ENCODE measurements around the gene LHX5.

Gene LHX5

GRCh38 chr12:113439301-113439597 is 32.4 kb downstream of the LHX5 start:
- DNase-seq = no peak

DNA sequence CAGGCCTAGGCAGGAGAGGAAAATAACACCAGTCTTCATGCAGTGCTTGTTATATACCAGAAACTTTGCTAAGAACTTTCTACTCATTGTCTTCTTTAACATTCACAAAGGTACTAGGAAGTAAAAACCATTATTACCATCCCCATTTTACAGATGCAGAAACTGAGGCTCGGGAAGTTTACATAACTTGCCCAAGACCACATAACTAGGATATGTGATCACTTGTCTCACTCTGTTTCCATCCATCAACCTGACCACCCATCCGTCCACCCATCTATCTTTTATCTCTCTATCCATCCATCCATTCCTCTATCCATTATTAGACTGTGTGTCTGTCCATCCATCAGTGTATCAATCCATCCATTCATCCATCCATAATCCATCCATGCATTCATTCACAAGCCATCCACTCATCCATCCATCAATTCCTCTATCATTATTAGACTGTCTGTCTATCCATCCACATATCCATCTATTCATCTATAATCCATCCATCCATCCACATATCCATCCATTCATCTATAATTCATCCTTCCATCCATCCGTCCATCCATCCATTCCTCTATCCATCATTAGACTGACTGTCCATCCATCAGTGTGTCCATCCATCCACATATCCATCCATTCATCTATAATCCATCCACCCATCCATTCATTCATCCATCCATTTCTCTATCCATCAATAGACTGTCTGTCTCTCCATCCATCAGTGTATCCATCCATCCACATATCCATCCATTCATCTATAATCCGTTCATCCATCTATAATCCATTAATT is 33.0 kb downstream of the LHX5 start:
- DNase-seq = no peak

DNA sequence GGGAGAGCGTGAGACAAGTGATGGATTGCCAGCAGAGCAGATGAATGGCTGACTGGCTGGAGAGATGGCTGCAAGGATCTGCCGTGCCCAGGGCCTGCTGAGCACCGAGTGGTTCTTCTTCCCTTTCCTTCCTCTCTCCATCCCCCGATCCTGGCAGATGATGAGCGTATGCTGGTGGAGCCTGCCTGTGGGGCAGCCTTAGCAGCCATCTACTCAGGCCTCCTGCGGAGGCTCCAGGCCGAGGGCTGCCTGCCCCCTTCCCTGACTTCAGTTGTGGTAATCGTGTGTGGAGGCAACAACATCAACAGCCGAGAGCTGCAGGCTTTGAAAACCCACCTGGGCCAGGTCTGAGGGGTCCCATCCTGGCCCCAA is 34.0 kb downstream of the LHX5 start:
- no peak for DNase-seq

GRCh38 chr12:113436993-113437728 is 34.5 kb downstream of the LHX5 start:
- DNase-seq = no peak

- DNase-seq = no peak
These were observed 35.1 kb downstream of the LHX5 start for GRCh38 chr12:113436586-113436985.

GRCh38 chr12:113435367-113435766 is 36.3 kb downstream of the LHX5 start:
- DNase-seq = no peak

DNA sequence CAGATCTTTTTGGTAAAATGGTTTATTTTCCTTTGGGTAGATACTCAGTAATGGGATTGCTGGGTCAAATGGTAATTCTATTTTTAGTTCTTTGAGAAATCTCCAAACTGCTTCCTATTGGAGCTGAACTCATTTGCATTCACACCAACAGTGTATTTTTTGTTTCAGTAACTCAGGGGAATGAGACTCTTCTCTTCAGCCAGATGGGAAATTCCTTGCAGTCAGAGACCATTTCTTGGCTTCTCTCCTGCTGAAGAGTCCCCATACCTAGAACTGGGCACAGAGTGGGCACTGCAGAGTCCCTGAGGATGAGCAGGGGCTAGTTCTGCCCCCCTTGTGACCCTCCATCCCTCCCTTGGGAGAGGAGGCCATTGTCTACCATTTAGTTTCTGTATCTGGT is 38.7 kb downstream of the LHX5 start:
- DNase-seq = peak in 1 of 14 donors; percentile 34

- no peak for DNase-seq
These were observed 43.2 kb downstream of the LHX5 start for GRCh38 chr12:113428482-113428881.

DNA sequence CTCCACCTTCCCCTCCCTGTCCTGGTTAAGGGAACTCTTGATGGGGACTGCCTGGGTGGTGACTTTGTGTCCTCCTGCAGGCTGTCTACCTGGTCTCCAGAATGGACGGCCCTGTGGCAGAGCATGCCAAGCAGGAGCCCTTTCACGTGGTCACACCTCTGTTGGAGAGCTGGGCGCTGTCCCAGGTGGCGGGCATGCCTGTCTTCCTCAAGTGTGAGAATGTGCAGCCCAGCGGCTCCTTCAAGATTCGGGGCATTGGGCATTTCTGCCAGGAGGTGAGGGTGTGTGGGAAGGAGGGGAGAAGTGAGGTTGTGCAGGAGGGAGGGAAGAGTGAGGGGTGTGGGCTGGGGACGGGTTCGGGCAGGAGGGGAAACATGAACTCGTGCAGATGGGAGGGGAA is 43.8 kb downstream of the LHX5 start:
- DNase-seq = no peak

GRCh38 chr12:113425960-113426453 is 45.7 kb downstream of the LHX5 start:
- no peak for DNase-seq

DNA sequence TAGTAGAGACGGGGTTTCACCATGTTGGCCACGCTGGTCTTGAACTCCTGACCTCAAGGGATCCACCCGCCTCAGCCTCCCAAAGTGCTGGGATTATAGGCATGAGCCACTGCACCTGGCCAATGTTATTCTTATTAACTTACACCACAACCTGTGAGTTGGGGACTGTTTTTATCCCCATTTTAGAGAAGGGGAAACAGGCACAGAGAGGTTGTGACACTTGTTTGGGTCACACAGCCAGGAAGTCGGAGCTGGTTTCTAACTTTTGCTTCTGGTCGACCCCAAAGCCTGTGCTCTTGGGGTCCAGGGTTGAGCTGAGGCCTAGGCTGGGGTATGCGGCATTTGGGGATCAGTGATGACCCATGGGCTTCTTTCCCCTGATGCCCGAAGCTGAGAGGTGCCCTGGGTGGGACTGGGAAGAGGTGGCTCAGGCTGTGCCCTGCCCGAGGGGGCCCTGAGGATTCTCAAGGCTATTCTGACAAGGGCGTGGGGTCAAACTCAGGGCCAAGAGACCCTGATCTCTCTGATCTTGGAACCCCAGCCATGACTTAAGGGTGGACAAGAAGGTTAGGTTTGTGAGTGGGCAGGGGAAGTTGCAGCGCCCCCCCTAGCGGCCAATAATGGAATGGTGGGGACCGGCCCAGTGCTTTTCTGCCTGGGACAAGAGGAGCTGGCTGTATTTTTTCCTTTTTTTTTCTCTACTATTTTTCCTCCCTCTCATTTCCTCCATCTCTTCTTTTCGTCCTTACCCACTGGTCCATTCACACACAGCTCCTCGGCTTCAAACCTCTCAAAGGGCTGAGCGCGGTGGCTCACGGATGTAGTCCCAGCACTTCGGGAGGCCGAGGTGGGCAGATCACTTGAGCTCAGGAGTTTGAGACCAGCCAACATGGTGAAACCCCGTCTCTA is 46.5 kb downstream of the LHX5 start:
- peak in 9 of 14 donors; percentile 15 to 70 (median 38) for DNase-seq

GRCh38 chr12:113424456-113424855 is 47.2 kb downstream of the LHX5 start:
- DNase-seq = no peak

GRCh38 chr12:113422886-113423669 is 48.6 kb downstream of the LHX5 start:
- no peak for DNase-seq

GRCh38 chr12:113422030-113422885 is 49.4 kb downstream of the LHX5 start, which contains the start of gene SDSL:
Gene SDSL, plus strand, starts transcription at chr12:113422380. Its CDS starts 5,603 bp downstream, at chr12:113427983.
- peak in 11 of 14 donors; percentile 28 to 90 (median 64) for DNase-seq

DNA sequence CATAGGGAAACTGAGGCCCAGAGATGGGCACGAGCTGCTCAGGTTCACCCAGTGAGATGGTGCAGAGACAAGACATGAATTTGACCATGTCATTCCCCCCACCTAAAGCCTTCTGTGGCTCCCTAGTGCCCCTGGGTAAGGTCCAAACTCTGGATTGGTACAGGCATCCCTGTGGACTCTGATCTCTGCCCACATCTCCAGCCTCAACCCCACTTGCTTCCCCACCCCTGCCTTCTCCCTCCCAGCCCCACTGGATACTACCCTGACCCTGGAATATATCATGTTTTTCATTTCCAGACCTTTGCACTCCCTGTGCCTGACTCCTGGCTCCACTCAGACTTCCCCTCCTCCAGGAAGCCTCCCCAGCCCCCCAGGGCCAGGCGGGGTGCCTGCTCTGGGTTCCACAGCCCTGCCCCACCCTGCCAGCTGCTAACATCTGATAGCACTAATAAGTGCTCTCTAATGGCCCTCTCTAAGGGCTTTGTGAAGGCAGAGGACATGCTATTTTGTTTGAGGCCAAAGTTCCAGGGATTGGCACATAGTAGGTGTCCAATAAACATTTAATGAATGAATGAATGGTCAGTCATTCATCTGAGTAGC is 50.6 kb downstream of the LHX5 start:
- DNase-seq = no peak

DNA sequence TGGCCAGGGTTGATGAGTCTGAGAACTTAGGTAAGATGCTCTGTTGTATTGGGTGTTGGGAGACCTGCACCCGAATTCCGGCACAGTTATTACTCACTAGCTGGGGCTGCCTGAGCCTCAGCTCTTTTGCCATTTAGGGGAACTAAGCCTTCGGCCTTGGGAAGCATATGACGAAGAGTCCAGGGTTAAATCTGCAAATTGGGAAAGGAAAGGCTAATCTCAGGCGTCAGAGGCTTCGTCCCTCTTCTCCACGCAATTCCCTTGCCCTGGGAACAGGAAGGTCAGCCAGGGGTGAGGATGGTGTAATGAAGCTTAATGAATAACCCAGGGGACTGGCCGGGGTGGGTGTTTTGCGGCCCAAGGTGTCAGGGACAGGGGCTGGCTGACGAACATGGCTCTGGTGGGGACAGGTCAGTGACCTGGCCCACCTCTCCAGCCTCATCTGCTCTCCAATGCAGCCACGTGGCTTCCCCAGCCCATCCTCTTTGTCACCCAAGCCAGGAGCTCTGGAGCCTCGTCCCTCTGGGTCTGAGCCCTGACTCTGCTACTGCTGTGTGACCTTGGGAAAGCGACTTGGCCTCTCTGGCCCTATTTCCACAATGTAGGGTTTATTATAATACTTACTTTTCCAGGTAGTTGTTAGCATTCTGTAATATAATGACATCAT is 53.3 kb downstream of the LHX5 start:
- peak in 1 of 14 donors; percentile 52 for DNase-seq

- peak in 2 of 14 donors; percentile 11 to 17 for DNase-seq
These were observed 55.4 kb downstream of the LHX5 start for GRCh38 chr12:113416091-113416754.

DNA sequence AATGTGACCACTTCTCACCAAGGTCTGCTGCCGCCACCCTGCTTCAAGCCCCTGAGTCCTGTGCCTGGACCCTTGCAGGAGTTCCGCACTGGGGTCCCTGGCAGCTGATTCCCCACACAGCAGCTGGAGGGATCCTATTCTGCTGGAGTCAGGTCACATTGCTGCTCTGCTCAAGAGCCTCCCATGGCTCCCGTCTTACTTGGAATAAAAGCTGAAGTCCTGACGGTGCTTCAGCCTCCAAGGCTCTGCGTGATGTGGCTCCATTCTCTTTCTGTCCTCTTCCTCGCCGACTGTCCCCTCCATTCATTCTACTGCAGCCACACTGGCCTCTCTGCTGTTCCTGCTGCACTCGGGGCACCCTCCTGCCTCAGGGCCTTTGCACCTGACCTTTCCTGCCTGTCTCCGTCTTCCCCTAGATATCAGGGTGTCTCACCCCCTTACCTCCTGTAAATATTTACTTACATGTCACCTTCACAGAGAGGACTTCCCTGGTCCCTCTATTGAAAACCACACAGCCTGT is 57.1 kb downstream of the LHX5 start:
- DNase-seq = no peak

- no peak for DNase-seq
These were observed 58.2 kb downstream of the LHX5 start for GRCh38 chr12:113413488-113413939.

Measured in C1 segment of cervical spinal cord (tissue), 14 donors.